Endothelial cell of umbilical vein (primary cell): Measurements from ENCODE around the gene C19orf85. TPM values are rescaled to one million over a fixed set of nuclear protein-coding genes. Genes with fewer than 3 reads are reported as not detected.
"Not testable (repeated sequence)": the region's sequence is repeated elsewhere in the genome, so short reads cannot be mapped to it uniquely, and the experiment has no call there.

ENCODE experiments used
- BruUV-seq: library from RNA; stranded (reverse); fragments of 400-500 nt; replicated peaks from 2 replicates; lab custom pipeline; 2021; lab: Mats Ljungman, UMichigan
- CTCF ChIA-PET: fragments of 300-600, 350-600 bp; sonication (Branson Sonifier 250); formaldehyde crosslinking; loops from one replicate; lab custom pipeline; 2021; ENCODE audit warnings: antibody characterized with exemption, inconsistent platforms; lab: Charles Lee
- POLR2A ChIA-PET: fragments of 300-600, 350-600 bp; sonication (Branson Sonifier 250); formaldehyde crosslinking; loops from one replicate; lab custom pipeline; 2021; ENCODE audit warnings: antibody characterized with exemption, inconsistent platforms; lab: Charles Lee
- DNase-seq: peaks from one replicate; pipeline ENCODE4 v3.0.0-alpha.2; 2011; ENCODE audit warnings: low read depth, low spot score
- FAIRE-seq: peaks from 2 replicates; lab custom pipeline; 2011; peaks lifted over from hg19 to GRCh38; lab: Jason Lieb, UNC
- H2AFZ ChIP-seq: 2 replicates; pipeline ENCODE4 v1.6.0; 2012; ENCODE audit warnings: low read depth, low read length, control low read depth, inconsistent platforms
- H3K27ac ChIP-seq: 2 replicates; pipeline ENCODE4 v1.5.1; 2011; ENCODE audit warnings: low read depth, mild to moderate bottlenecking, control low read depth, low read length, moderate library complexity; ENCODE audit not compliant: insufficient read depth
- H3K27me3 ChIP-seq, 2 experiments: 2 replicates each; pipeline versions ENCODE4 v1.6.0 to v1.6.1; 2011; ENCODE audit warnings: low read length in 2 of 2, mixed read lengths in 1 of 2; ENCODE audit not compliant: control insufficient read depth in 2 of 2, insufficient read depth in 2 of 2
- H3K36me3 ChIP-seq, 2 experiments: 2 replicates in 1 of 2; 3 replicates in 1 of 2; pipeline ENCODE4 v1.5.1; 2011; ENCODE audit warnings: low read length in 2 of 2, mild to moderate bottlenecking in 1 of 2, moderate library complexity in 1 of 2; ENCODE audit not compliant: control insufficient read depth in 2 of 2, insufficient read depth in 2 of 2; ENCODE audit errors: extremely low read depth in 1 of 2
- H3K4me1 ChIP-seq: 3 replicates; pipeline ENCODE4 v1.5.1; 2011; ENCODE audit warnings: mild to moderate bottlenecking, low read length; ENCODE audit not compliant: control insufficient read depth, insufficient read depth; ENCODE audit errors: extremely low read depth
- H3K4me2 ChIP-seq: 2 replicates; pipeline ENCODE4 v1.6.1; 2011; ENCODE audit warnings: low read length, control low read depth, mixed read lengths; ENCODE audit not compliant: insufficient read depth
- H3K4me3 ChIP-seq, 3 experiments: fragments of 200-600 bp in 1 of 3; sonication (generic), shearing (Covaris generic) in 1 of 3; replicated peaks in 1 of 3; 2 replicates each; pipeline ENCODE4 v1.5.1; 2011 to 2016; ENCODE audit warnings: control low read depth in 3 of 3, low read length in 3 of 3, mild to moderate bottlenecking in 2 of 3, inconsistent platforms in 1 of 3, low read depth in 1 of 3, moderate library complexity in 1 of 3; ENCODE audit not compliant: insufficient read depth in 1 of 3
- H3K79me2 ChIP-seq: 2 replicates; pipeline ENCODE4 v1.6.0; 2012; ENCODE audit warnings: low read length, inconsistent platforms; ENCODE audit not compliant: control insufficient read depth, insufficient read depth
- H3K9ac ChIP-seq: replicated peaks from 2 replicates; pipeline ENCODE3; 2011; ENCODE audit warnings: low read length, control low read depth; ENCODE audit not compliant: insufficient read depth; ENCODE audit errors: extremely low read depth
- H3K9me1 ChIP-seq: replicated peaks from 3 replicates; pipeline ENCODE4 v1.6.0; 2011; ENCODE audit warnings: mild to moderate bottlenecking, low read length; ENCODE audit not compliant: control insufficient read depth, insufficient read depth; ENCODE audit errors: extremely low read depth
- H3K9me3 ChIP-seq: replicated peaks from 2 replicates; pipeline ENCODE4 v1.5.1; 2012; ENCODE audit warnings: low read length, inconsistent platforms; ENCODE audit not compliant: control insufficient read depth, insufficient read depth
- H4K20me1 ChIP-seq: replicated peaks from 2 replicates; pipeline ENCODE3; 2011; ENCODE audit warnings: mild to moderate bottlenecking, low read length; ENCODE audit not compliant: control insufficient read depth, insufficient read depth; ENCODE audit errors: extremely low read depth
- EZH2 ChIP-seq: IDR thresholded peaks from 2 replicates; pipeline ENCODE4 v1.6.1; 2012; ENCODE audit warnings: borderline replicate concordance, low read depth, mild to moderate bottlenecking, moderate library complexity, low read length, inconsistent platforms; ENCODE audit not compliant: severe bottlenecking
- FOS ChIP-seq: IDR thresholded peaks from 2 replicates; pipeline ENCODE4 v1.6.1; 2011; ENCODE audit warnings: mild to moderate bottlenecking, low read length, moderate library complexity, borderline replicate concordance; ENCODE audit not compliant: insufficient read depth
- GATA2 ChIP-seq: IDR thresholded peaks from 2 replicates; pipeline ENCODE4 v1.7.0; 2011; ENCODE audit warnings: low read depth, mild to moderate bottlenecking, moderate library complexity, mixed read lengths, low read length; ENCODE audit not compliant: insufficient read length, insufficient read depth
- JUN ChIP-seq: IDR thresholded peaks from 2 replicates; pipeline ENCODE4 v1.6.1; 2011; ENCODE audit warnings: borderline replicate concordance, low read depth; ENCODE audit not compliant: insufficient read length, insufficient read depth
- MYC ChIP-seq: IDR thresholded peaks from one replicate; pipeline ENCODE4 v1.6.1; 2011; ENCODE audit warnings: mild to moderate bottlenecking, low read depth, low read length
- POLR2A ChIP-seq: IDR thresholded peaks from 2 replicates; pipeline ENCODE4 v1.6.1; 2012; ENCODE audit warnings: low read depth, mild to moderate bottlenecking, control low read depth, low read length
- POLR2AphosphoS5 ChIP-seq: IDR thresholded peaks from 2 replicates; pipeline ENCODE4 v1.6.1; 2012; ENCODE audit warnings: low read depth, mild to moderate bottlenecking, control low read depth, low read length, moderate library complexity; ENCODE audit not compliant: insufficient read depth
- dilution Hi-C: fragments of 300-500 bp; cut with MboI; formaldehyde crosslinking; loops from one replicate; pipeline ENCODE4 v1.15.0; 2019; ENCODE audit warnings: low sequenced_read_pairs; ENCODE audit not compliant: extremely low pct_ligation_motif_present
- intact Hi-C: fragments of 100-400 bp; cut with micrococcal nuclease; formaldehyde crosslinking; loops from one replicate; pipeline ENCODE4 v1.10.0; 2022
- polyA plus RNA-seq, 4 experiments: library from polyadenylated mRNA; depleted of rRNA in 3 of 4; stranded (reverse) in 3 of 4; unstranded in 1 of 4; fragments of >200 nt; gene quantifications; 2 replicates each; pipeline versions ENCODE4 v1.2.1 to v1.2.3, GENCODE V29; 2011 to 2012; ENCODE audit warnings: missing spikeins in 1 of 4
- total RNA-seq: library from RNA; stranded (reverse); gene quantifications from 2 replicates; pipeline ENCODE4 v1.2.3, GENCODE V29; 2021
- TF ChIP-seq, protein P1 (sequence below): IDR thresholded peaks from 2 replicates; pipeline ENCODE4 v1.6.1; 2011; ENCODE audit not compliant: insufficient read depth, insufficient read length
- TF ChIP-seq, protein P2 (sequence below), 2 donors: IDR thresholded peaks; 1 replicate in 1 of 2; 2 replicates in 1 of 2; pipeline ENCODE4 v1.5.1; 2011; ENCODE audit warnings: low read length in 2 of 2, mild to moderate bottlenecking in 2 of 2, moderate library complexity in 2 of 2, control low read depth in 1 of 2, inconsistent platforms in 1 of 2, low read depth in 1 of 2; ENCODE audit not compliant: insufficient read depth in 1 of 2; ENCODE audit errors: extremely low read depth in 1 of 2

Gene C19orf85
- total and polyA plus RNA-seq, 2 donors (not counting 3 experiments of a cell fraction or from before 2014, with no cell fraction given): not detected

DNA sequence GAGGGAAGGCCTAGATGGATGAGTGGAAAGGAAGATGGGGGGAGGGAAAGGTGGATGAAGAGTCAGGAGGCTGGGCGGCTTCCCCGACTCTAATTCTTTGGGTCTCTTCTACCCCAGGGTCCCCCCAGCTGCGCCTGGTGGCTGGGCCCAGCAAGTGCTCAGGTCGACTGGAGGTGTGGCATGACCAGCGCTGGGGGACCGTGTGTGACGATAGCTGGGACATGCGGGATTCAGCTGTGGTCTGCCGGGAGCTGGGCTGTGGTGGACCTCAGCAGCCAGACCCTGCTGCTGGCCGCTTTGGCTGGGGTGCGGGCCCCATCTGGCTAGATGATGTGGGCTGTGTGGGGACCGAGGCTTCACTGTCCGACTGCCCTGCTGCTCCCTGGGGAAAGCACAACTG, 33.2 kb upstream of the C19orf85 start:
- DNase-seq: no peak
- dilution Hi-C loops: no loop called here
- H3K36me3 ChIP-seq: no peaks in the 10 kb centered on the region
- H3K4me2 ChIP-seq: no peak overlapping the region
- no peaks in the 10 kb centered on the region for H3K9me3 ChIP-seq
- no peaks in the 10 kb centered on the region for H3K27me3 ChIP-seq
- CTCF ChIA-PET: interaction anchor here (2.7 kb wide), 1 partner anchor 30 kb away, joined by 22 read pairs; no protein-coding TSS in a partner anchor
- no peak for FAIRE-seq
- no peaks in the 10 kb centered on the region for H3K9me1 ChIP-seq
- no TSS peak for BruUV-seq
- no peaks in the 10 kb centered on the region for H4K20me1 ChIP-seq
- H2AFZ ChIP-seq: no peak overlapping the region
- POLR2A ChIA-PET: interaction anchor here (0.6 kb wide), 1 partner anchor 85 kb away, joined by 4 read pairs; no protein-coding TSS in a partner anchor
- H3K4me1 ChIP-seq: no peaks in the 10 kb centered on the region
- no peaks in the 10 kb centered on the region for H3K79me2 ChIP-seq
- no peak overlapping the region for H3K9ac ChIP-seq
- intact Hi-C loops: no loop called here
- no peak overlapping the region for H3K4me3 ChIP-seq
- TF ChIP-seq GATA2 (no peak), FOS (no peak), POLR2AphosphoS5 (no peak), MYC (no peak), JUN (no peak), POLR2A (no peak), EZH2 (no peak)
- TF ChIP-seq, protein P1, sequence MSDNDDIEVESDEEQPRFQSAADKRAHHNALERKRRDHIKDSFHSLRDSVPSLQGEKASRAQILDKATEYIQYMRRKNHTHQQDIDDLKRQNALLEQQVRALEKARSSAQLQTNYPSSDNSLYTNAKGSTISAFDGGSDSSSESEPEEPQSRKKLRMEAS: no peak
- TF ChIP-seq, protein P2, sequence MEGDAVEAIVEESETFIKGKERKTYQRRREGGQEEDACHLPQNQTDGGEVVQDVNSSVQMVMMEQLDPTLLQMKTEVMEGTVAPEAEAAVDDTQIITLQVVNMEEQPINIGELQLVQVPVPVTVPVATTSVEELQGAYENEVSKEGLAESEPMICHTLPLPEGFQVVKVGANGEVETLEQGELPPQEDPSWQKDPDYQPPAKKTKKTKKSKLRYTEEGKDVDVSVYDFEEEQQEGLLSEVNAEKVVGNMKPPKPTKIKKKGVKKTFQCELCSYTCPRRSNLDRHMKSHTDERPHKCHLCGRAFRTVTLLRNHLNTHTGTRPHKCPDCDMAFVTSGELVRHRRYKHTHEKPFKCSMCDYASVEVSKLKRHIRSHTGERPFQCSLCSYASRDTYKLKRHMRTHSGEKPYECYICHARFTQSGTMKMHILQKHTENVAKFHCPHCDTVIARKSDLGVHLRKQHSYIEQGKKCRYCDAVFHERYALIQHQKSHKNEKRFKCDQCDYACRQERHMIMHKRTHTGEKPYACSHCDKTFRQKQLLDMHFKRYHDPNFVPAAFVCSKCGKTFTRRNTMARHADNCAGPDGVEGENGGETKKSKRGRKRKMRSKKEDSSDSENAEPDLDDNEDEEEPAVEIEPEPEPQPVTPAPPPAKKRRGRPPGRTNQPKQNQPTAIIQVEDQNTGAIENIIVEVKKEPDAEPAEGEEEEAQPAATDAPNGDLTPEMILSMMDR (IDR thresholded peaks at IDR 0.05; ENCODE audit: extremely low read depth in 1 of 2, insufficient read depth in 1 of 2, low read depth in 1 of 2, low read length in 2 of 2): no peak
- H3K27ac ChIP-seq: no peak overlapping the region

DNA sequence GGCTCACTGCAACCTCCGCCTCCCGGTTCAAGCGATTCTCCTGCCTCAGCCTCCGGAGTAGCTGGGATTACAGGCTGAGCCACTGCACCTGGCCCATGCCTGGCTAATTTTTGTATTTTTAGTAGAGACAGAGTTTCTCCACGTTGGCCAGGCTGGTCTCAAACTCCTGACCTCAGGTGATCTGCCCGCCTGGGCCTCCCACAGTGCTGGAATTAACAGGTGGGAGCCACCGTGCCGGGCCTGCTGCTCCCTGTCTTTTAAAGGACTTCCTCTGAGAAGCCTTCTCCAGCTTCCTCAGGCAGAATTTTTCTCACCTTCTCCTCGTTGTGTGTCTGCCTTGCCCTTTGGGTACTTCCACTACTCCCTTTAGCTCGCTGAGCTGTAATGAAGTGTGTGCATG, 32.3 kb upstream of the C19orf85 start:
- H4K20me1 ChIP-seq, DNase-seq, H3K79me2 ChIP-seq, H3K4me1 ChIP-seq, H3K9me1 ChIP-seq, intact Hi-C loops, FAIRE-seq, H3K4me3 ChIP-seq, H2AFZ ChIP-seq, H3K4me2 ChIP-seq, H3K27me3 ChIP-seq, H3K9ac ChIP-seq, H3K36me3 ChIP-seq, dilution Hi-C loops, BruUV-seq, H3K9me3 ChIP-seq, H3K27ac ChIP-seq: not testable (repeated sequence)
- CTCF ChIA-PET: interaction anchor here (0.9 to 1.2 kb wide), 2 partner anchors 29 to 356 kb away, joined by 3 read pairs; no protein-coding TSS in a partner anchor
- POLR2A ChIA-PET: interaction anchor here (0.8 kb wide), 1 partner anchor 20 kb away, joined by 6 read pairs; no protein-coding TSS in a partner anchor
